ENCODE results near the gene ZDHHC14.

GRCh38 chr6:157690441-157691210, 309.6 kb downstream of the ZDHHC14 start:
- no peak for TF ChIP-seq CTCF (IDR thresholded peaks at IDR 0.05; ENCODE audit: low read length)
- TF ChIP-seq EZH2 (optimal IDR thresholded peaks at IDR 0.05; ENCODE audit: low read depth, low read length), result no peak
